PC-3 (cell line): Measurements from ENCODE around the gene CXCL13. TPM values are rescaled to one million over a fixed set of nuclear protein-coding genes. Genes with fewer than 3 reads are reported as not detected.

ENCODE experiments used
- ATAC-seq: fragments of 200-7000 bp; cut with Tn5 transposase; 2 replicates; pipeline ENCODE4 v1.9.1; 2020; ENCODE audit warnings: mild to moderate bottlenecking, moderate library complexity
- BruUV-seq: library from RNA; stranded (reverse); fragments of 400-500 nt; replicated peaks from 2 replicates; lab custom pipeline; 2021; lab: Mats Ljungman, UMichigan
- CTCF ChIA-PET: fragments of 300-600 bp; sonication (Branson Sonifier 250); formaldehyde crosslinking; loops from one replicate; lab custom pipeline; 2022; ENCODE audit warnings: antibody characterized with exemption; lab: Charles Lee
- POLR2A ChIA-PET: fragments of 300-600 bp; sonication (Branson Sonifier 250); formaldehyde crosslinking; loops from one replicate; lab custom pipeline; 2022; ENCODE audit warnings: antibody characterized with exemption; ENCODE audit not compliant: unreplicated experiment; lab: Charles Lee
- DNase-seq: peaks from one replicate; pipeline ENCODE4 v3.0.0-alpha.2; 2015
- H2AFZ ChIP-seq: fragments of 300-600 bp; sonication (generic); 2 replicates; pipeline ENCODE4 v1.6.0; 2016; ENCODE audit warnings: antibody characterized with exemption, low read length
- H3F3A ChIP-seq: fragments of 300-600 bp; sonication (generic); one replicate; pipeline ENCODE4 v1.6.0; 2017; ENCODE audit warnings: antibody characterized with exemption, low read length, control low read depth, mild to moderate bottlenecking; ENCODE audit not compliant: unreplicated experiment
- H3K27ac ChIP-seq: fragments of 300-600 bp; sonication (generic); 2 replicates; pipeline ENCODE4 v1.5.1; 2016; ENCODE audit warnings: mild to moderate bottlenecking, low read length
- H3K27me3 ChIP-seq: fragments of 300-600 bp; sonication (generic); 2 replicates; pipeline ENCODE4 v1.6.1; 2016; ENCODE audit warnings: low read length, mixed read lengths
- H3K36me3 ChIP-seq: fragments of 300-600 bp; sonication (generic); 2 replicates; pipeline ENCODE4 v1.6.1; 2016; ENCODE audit warnings: low read depth, mixed run types, low read length, mixed read lengths
- H3K4me1 ChIP-seq: fragments of 300-600 bp; sonication (generic); 2 replicates; pipeline ENCODE4 v1.5.1; 2016; ENCODE audit warnings: low read length; ENCODE audit not compliant: insufficient read depth
- H3K4me2 ChIP-seq: fragments of 300-600 bp; sonication (generic); 2 replicates; pipeline ENCODE4 v1.6.0; 2016; ENCODE audit warnings: low read length
- H3K4me3 ChIP-seq: fragments of 300-600 bp; sonication (generic); 2 replicates; pipeline ENCODE4 v1.5.1; 2016; ENCODE audit warnings: mild to moderate bottlenecking, low read length, mixed read lengths
- H3K79me2 ChIP-seq: fragments of 300-600 bp; sonication (generic); 2 replicates; pipeline ENCODE4 v1.6.1; 2017; ENCODE audit warnings: low read length, mixed read lengths
- H3K9ac ChIP-seq: fragments of 300-600 bp; sonication (generic); 2 replicates; pipeline ENCODE4 v1.6.0; 2016; ENCODE audit warnings: mild to moderate bottlenecking, low read length
- H3K9me2 ChIP-seq: fragments of 300-600 bp; sonication (generic); replicated peaks from 2 replicates; pipeline ENCODE4 v1.6.1; 2016; ENCODE audit warnings: mixed run types, low read length, mixed read lengths
- H3K9me3 ChIP-seq: fragments of 300-600 bp; sonication (generic); 2 replicates; pipeline ENCODE4 v1.6.1; 2016; ENCODE audit warnings: low read length, mixed read lengths
- H4K20me1 ChIP-seq: fragments of 300-600 bp; sonication (generic); 2 replicates; pipeline ENCODE4 v1.6.1; 2016; ENCODE audit warnings: low read length, mixed read lengths
- CTCF ChIP-seq: fragments of 300-600 bp; sonication (generic); conservative IDR thresholded peaks from 2 replicates; pipeline ENCODE4 v1.5.1; 2017; ENCODE audit warnings: antibody characterized with exemption, low read depth, mild to moderate bottlenecking, low read length
- EZH2 ChIP-seq: fragments of 300-600 bp; sonication (generic); IDR thresholded peaks from one replicate; pipeline ENCODE4 v1.6.1; 2017; ENCODE audit warnings: antibody characterized with exemption, mild to moderate bottlenecking, low read length; ENCODE audit not compliant: unreplicated experiment
- EZH2phosphoT487 ChIP-seq: fragments of 300-600 bp; sonication (generic); IDR thresholded peaks from 2 replicates; pipeline ENCODE4 v1.6.1; 2018; ENCODE audit warnings: mild to moderate bottlenecking, antibody characterized with exemption, low read length, borderline replicate concordance
- intact Hi-C: fragments of 100-400 bp; cut with micrococcal nuclease; formaldehyde crosslinking; loops from 2 replicates; pipeline ENCODE4 v1.9.0; 2023
- total RNA-seq: library from RNA; depleted of rRNA; stranded (reverse); fragments of >200 nt; gene quantifications from 2 replicates; pipeline ENCODE4 v1.2.3, GENCODE V29; 2014

Gene CXCL13
- total RNA-seq, 1 experiment from 2014 or later, result not detected

DNA sequence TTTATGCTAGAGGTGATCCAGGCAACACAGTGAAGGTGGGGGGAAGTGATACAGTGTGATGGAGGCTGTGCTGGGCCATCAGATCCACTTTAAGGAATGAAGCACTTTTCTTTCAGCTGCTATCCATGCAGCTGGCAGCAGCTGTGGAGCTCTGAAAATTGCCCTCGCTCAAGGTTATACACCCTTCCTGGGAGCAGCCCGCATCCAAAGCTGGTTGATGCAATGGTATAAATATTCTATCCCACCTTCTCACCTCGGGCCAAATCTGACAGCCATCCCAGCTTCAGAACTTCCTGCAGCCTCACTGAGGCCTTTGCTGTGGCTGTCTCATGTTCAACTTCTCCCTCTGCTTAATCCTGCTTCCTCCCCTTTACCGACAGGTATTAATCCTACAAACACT is 18.6 kb downstream of the CXCL13 start:
- Histone ChIP-seq H3K9ac (no peak overlapping the region), H4K20me1 (no peaks in the 10 kb centered on the region), H3K9me3 (no peaks in the 10 kb centered on the region), H3K36me3 (no peaks in the 10 kb centered on the region), H3K79me2 (no peaks in the 10 kb centered on the region), H3K4me2 (no peak overlapping the region), H2AFZ (no peak overlapping the region), H3K4me3 (no peak overlapping the region), H3K27me3 (no peaks in the 10 kb centered on the region), H3K27ac (no peak overlapping the region), H3K9me2 (no peaks in the 10 kb centered on the region), H3K4me1 (peaks cover 8% of the 10 kb centered on the region; the same call in 1 of the 2 replicates), H3F3A (no peaks in the 10 kb centered on the region)
- DNase-seq (no peak), ATAC-seq (no peak)
- POLR2A ChIA-PET, result no interaction called here
- no TSS peak for BruUV-seq
- CTCF ChIA-PET, result no interaction called here
- TF ChIP-seq EZH2phosphoT487, result no peak
- no peak for TF ChIP-seq CTCF
- no peak for TF ChIP-seq EZH2
- intact Hi-C loops, result no loop called here

- no peaks in the 10 kb centered on the region for H3K9me2 ChIP-seq
- no peak for ATAC-seq
- H3K4me2 ChIP-seq, result no peak overlapping the region
- no peak overlapping the region for H2AFZ ChIP-seq
- no peaks in the 10 kb centered on the region for H4K20me1 ChIP-seq
- no peaks in the 10 kb centered on the region for H3K36me3 ChIP-seq
- H3F3A ChIP-seq, result no peaks in the 10 kb centered on the region
- BruUV-seq, result no TSS peak
- TF ChIP-seq CTCF, result no peak
- TF ChIP-seq EZH2, result no peak
- TF ChIP-seq EZH2phosphoT487, result no peak
- peaks cover 8% of the 10 kb centered on the region; the same call in 1 of the 2 replicates for H3K4me1 ChIP-seq
- ChIA-PET POLR2A (no interaction called here), CTCF (no interaction called here)
- no peak overlapping the region for H3K27ac ChIP-seq
- intact Hi-C loops, result no loop called here
- no peak overlapping the region for H3K9ac ChIP-seq
- no peak overlapping the region for H3K4me3 ChIP-seq
- H3K9me3 ChIP-seq, result no peaks in the 10 kb centered on the region
- no peaks in the 10 kb centered on the region for H3K79me2 ChIP-seq
- no peaks in the 10 kb centered on the region for H3K27me3 ChIP-seq
- no peak for DNase-seq
These were observed 19.9 kb downstream of the CXCL13 start for GRCh38 chr4:77625485-77625884.

DNA sequence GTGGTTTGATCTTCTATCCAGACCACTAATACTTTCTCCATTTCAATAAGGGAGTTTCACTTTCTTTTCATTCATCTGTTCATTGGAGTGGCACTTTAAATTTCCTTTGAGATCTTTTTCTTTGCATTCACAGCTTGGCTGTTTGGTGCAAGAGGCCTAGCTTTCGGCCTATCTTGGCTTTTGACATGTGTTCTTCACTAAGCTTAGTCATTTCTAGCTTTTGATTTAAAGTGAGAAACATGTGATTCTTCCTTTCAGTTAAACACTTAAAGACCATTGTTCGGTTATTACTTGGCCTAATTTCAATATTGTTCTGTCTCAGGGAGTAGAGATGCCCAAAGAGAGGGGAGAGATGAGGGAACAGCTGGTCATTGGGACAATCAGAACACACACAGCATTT is 24.3 kb downstream of the CXCL13 start:
- intact Hi-C loops, result no loop called here
- Histone ChIP-seq H3K27me3 (no peaks in the 10 kb centered on the region), H3K36me3 (no peaks in the 10 kb centered on the region), H3K4me1 (no peaks in the 10 kb centered on the region), H4K20me1 (no peaks in the 10 kb centered on the region), H2AFZ (no peak overlapping the region), H3K9me2 (no peaks in the 10 kb centered on the region), H3K9ac (no peak overlapping the region), H3F3A (no peaks in the 10 kb centered on the region), H3K4me3 (no peak overlapping the region), H3K27ac (no peak overlapping the region), H3K9me3 (no peaks in the 10 kb centered on the region), H3K79me2 (no peaks in the 10 kb centered on the region), H3K4me2 (no peak overlapping the region)
- ChIA-PET POLR2A (no interaction called here), CTCF (no interaction called here)
- no peak for DNase-seq
- TF ChIP-seq EZH2phosphoT487, result no peak
- TF ChIP-seq CTCF, result no peak
- no peak for TF ChIP-seq EZH2
- no peak for ATAC-seq
- no TSS peak for BruUV-seq
